Liver (tissue), 9 donors: ENCODE measurements around the gene ARL4D. TPM values are rescaled to one million over a fixed set of nuclear protein-coding genes. Genes with fewer than 3 reads are reported as not detected.

Experiments
- DNase-seq: peaks from one replicate; pipeline ENCODE4 v3.0.0-alpha.2; 2017; ENCODE audit warnings: low spot score
- H3K27ac ChIP-seq, 2 donors: one replicate each; pipeline ENCODE4 v1.7.0; 2013; ENCODE audit warnings: inconsistent platforms in 2 of 2, low read length in 2 of 2, control low read depth in 1 of 2, low read depth in 1 of 2, mild to moderate bottlenecking in 1 of 2
- H3K27me3 ChIP-seq, 4 donors: one replicate each; pipeline versions ENCODE4 v1.6.1 to v1.7.0; 2013; ENCODE audit warnings: low read length in 3 of 4, inconsistent platforms in 1 of 4, mild to moderate bottlenecking in 1 of 4, moderate library complexity in 1 of 4; ENCODE audit not compliant: control insufficient read depth in 4 of 4, insufficient read depth in 4 of 4
- H3K36me3 ChIP-seq, 4 donors: one replicate each; pipeline versions ENCODE4 v1.6.1 to v1.7.0; 2013; ENCODE audit warnings: low read length in 3 of 4, mild to moderate bottlenecking in 3 of 4, low read depth in 1 of 4, moderate library complexity in 1 of 4; ENCODE audit not compliant: control insufficient read depth in 4 of 4, insufficient read depth in 3 of 4
- H3K4me1 ChIP-seq, 4 donors: one replicate each; pipeline versions ENCODE4 v1.6.1 to v1.7.0; 2013; ENCODE audit warnings: low read length in 3 of 4, mild to moderate bottlenecking in 3 of 4, moderate library complexity in 1 of 4; ENCODE audit not compliant: control insufficient read depth in 4 of 4, insufficient read depth in 4 of 4
- H3K4me3 ChIP-seq, 3 donors: one replicate each; pipeline versions ENCODE4 v1.6.1 to v1.7.0; 2013; ENCODE audit warnings: low read length in 3 of 3, control low read depth in 1 of 3, low read depth in 1 of 3, mild to moderate bottlenecking in 1 of 3
- H3K9ac ChIP-seq, 2 donors: one replicate each; pipeline ENCODE4 v1.7.0; 2013; ENCODE audit warnings: low read length in 2 of 2, mild to moderate bottlenecking in 2 of 2, moderate library complexity in 2 of 2, control low read depth in 1 of 2, low read depth in 1 of 2
- H3K9me3 ChIP-seq, 4 donors: one replicate each; pipeline versions ENCODE4 v1.6.1 to v1.7.0; 2013; ENCODE audit warnings: low read length in 3 of 4; ENCODE audit not compliant: control insufficient read depth in 4 of 4
- ATF3 ChIP-seq: IDR thresholded peaks from 2 replicates; pipeline ENCODE4 v1.6.1; 2016; ENCODE audit warnings: antibody characterized with exemption
- CTCF ChIP-seq: fragments of 150-350 bp; IDR thresholded peaks from 2 replicates; pipeline ENCODE4 v1.5.1; 2017; ENCODE audit warnings: improper control_type of control experiment, low read depth, low read length; ENCODE audit not compliant: missing input control
- EGR1 ChIP-seq, 2 donors: IDR thresholded peaks; 2 replicates each; pipeline ENCODE4 v1.6.1; 2016 to 2018; ENCODE audit warnings: antibody characterized with exemption in 2 of 2, low read depth in 2 of 2
- FOXA1 ChIP-seq: IDR thresholded peaks from 2 replicates; pipeline ENCODE4 v1.6.1; 2016; ENCODE audit warnings: antibody characterized with exemption
- FOXA2 ChIP-seq: IDR thresholded peaks from 2 replicates; pipeline ENCODE4 v1.6.1; 2016; ENCODE audit warnings: antibody characterized with exemption
- GABPA ChIP-seq, 2 donors: IDR thresholded peaks in 1 of 2; conservative IDR thresholded peaks in 1 of 2; 2 replicates each; pipeline ENCODE4 v1.6.1; 2016; ENCODE audit warnings: antibody characterized with exemption in 2 of 2, mild to moderate bottlenecking in 1 of 2, moderate library complexity in 1 of 2
- HNF4A ChIP-seq, 2 donors: conservative IDR thresholded peaks; 2 replicates each; pipeline ENCODE4 v1.6.1; 2016; ENCODE audit warnings: antibody characterized with exemption in 2 of 2, mild to moderate bottlenecking in 2 of 2
- HNF4G ChIP-seq: IDR thresholded peaks from 2 replicates; pipeline ENCODE4 v1.6.1; 2016; ENCODE audit warnings: antibody characterized with exemption
- JUND ChIP-seq, 2 donors: IDR thresholded peaks; 2 replicates each; pipeline ENCODE4 v1.6.1; 2016; ENCODE audit warnings: antibody characterized with exemption in 2 of 2
- MAX ChIP-seq: IDR thresholded peaks from 2 replicates; pipeline ENCODE4 v1.6.1; 2016; ENCODE audit warnings: antibody characterized with exemption
- NR2F2 ChIP-seq: IDR thresholded peaks from 2 replicates; pipeline ENCODE4 v1.6.1; 2016; ENCODE audit warnings: antibody characterized with exemption
- RAD21 ChIP-seq, 2 donors: IDR thresholded peaks; 2 replicates each; pipeline ENCODE4 v1.6.1; 2016; ENCODE audit warnings: antibody characterized with exemption in 2 of 2, mild to moderate bottlenecking in 2 of 2
- REST ChIP-seq: IDR thresholded peaks from 2 replicates; pipeline ENCODE4 v1.6.1; 2016; ENCODE audit warnings: antibody characterized with exemption, mild to moderate bottlenecking
- RXRA ChIP-seq, 2 donors: IDR thresholded peaks; 2 replicates each; pipeline ENCODE4 v1.6.1; 2017 to 2018; ENCODE audit warnings: antibody characterized with exemption in 2 of 2, mild to moderate bottlenecking in 1 of 2
- SP1 ChIP-seq: IDR thresholded peaks from 2 replicates; pipeline ENCODE4 v1.6.1; 2018; ENCODE audit warnings: antibody characterized with exemption, mild to moderate bottlenecking
- TAF1 ChIP-seq: conservative IDR thresholded peaks from 2 replicates; pipeline ENCODE4 v1.6.1; 2016; ENCODE audit warnings: antibody characterized with exemption, mild to moderate bottlenecking
- YY1 ChIP-seq: IDR thresholded peaks from 2 replicates; pipeline ENCODE4 v1.6.1; 2016; ENCODE audit warnings: antibody characterized with exemption, mild to moderate bottlenecking
- ZBTB33 ChIP-seq: IDR thresholded peaks from 2 replicates; pipeline ENCODE4 v1.6.1; 2016; ENCODE audit warnings: antibody characterized with exemption
- WGBS: extraction: QIAGEN DNeasy Blood & Tissue Kit; methylation state at CpG from one replicate; pipeline ENCODE4 v1.1.7; 2013; 5-methylcytosine and 5-hydroxymethylcytosine counted together
- polyA plus RNA-seq, 2 donors: library from polyadenylated mRNA; stranded (reverse) in 1 of 2; unstranded in 1 of 2; fragments of 200-250 nt in 1 of 2; fragments of >200 nt in 1 of 2; fragmentation: Nextera tagmentation in 1 of 2; extraction: Ambion mirVana in 1 of 2; gene quantifications; one replicate each; pipeline versions ENCODE4 v1.2.1 to v1.2.3, GENCODE V29; 2013 to 2015
- total RNA-seq, 2 donors: library from RNA; depleted of rRNA; stranded (reverse); fragments of >200 nt; gene quantifications; one replicate each; pipeline ENCODE4 v1.2.3, GENCODE V29; 2014
- donor health status: healthy.
- donor health status: healthy.
- donor health status: healthy.
- donor health status: healthy.
- donor health status: healthy.

The ARL4D gene
- total and polyA plus RNA-seq, 4 donors, result 13.6 to 39.2 (median 17.6) TPM

- no peak for TF ChIP-seq FOXA2
- no peak for TF ChIP-seq HNF4G
- no peak for TF ChIP-seq MAX
- no peak for TF ChIP-seq CTCF
- no peak overlapping the region for H3K27ac ChIP-seq
- WGBS, result 93% methylated on average over 4 of the region's 4 CpGs
- H3K4me3 ChIP-seq, result no peak overlapping the region
- H3K36me3 ChIP-seq, result no peaks in the 10 kb centered on the region
- H3K27me3 ChIP-seq, result no peaks in the 10 kb centered on the region
- no peak overlapping the region for H3K9ac ChIP-seq
- H3K4me1 ChIP-seq, result no peaks in the 10 kb centered on the region
- no peaks in the 10 kb centered on the region for H3K9me3 ChIP-seq
- no peak for DNase-seq
Measured at GRCh38 chr17:43356999-43357398, 41.8 kb upstream of the ARL4D start.

- Histone ChIP-seq H3K27ac (peak overlapping the region in 1 of 2 donors; percentile 94), H3K4me1 (no peaks in the 10 kb centered on the region), H3K9ac (peak overlapping the region in 1 of 2 donors; percentile 99), H3K27me3 (no peaks in the 10 kb centered on the region), H3K4me3 (no peak overlapping the region), H3K36me3 (no peaks in the 10 kb centered on the region), H3K9me3 (no peaks in the 10 kb centered on the region)
- no peak for TF ChIP-seq JUND (IDR thresholded peaks at IDR 0.05)
- TF ChIP-seq REST, result no peak
- TF ChIP-seq RAD21 (IDR thresholded peaks at IDR 0.05), result no peak
- no peak for TF ChIP-seq CTCF
- no peak for TF ChIP-seq MAX
- TF ChIP-seq ATF3, result no peak
- no peak for TF ChIP-seq GABPA (IDR thresholded peaks at IDR 0.05 in 1 of 2, conservative IDR thresholded peaks at IDR 0.05 in 1 of 2)
- no peak for TF ChIP-seq FOXA1
- no peak for TF ChIP-seq RXRA (IDR thresholded peaks at IDR 0.05)
- no peak for TF ChIP-seq HNF4G
- TF ChIP-seq HNF4A (conservative IDR thresholded peaks at IDR 0.05), result no peak
- no peak for TF ChIP-seq TAF1
- TF ChIP-seq ZBTB33, result no peak
- TF ChIP-seq YY1, result no peak
- no peak for TF ChIP-seq NR2F2
- no peak for TF ChIP-seq SP1
- TF ChIP-seq EGR1 (IDR thresholded peaks at IDR 0.05; ENCODE audit: low read depth in 2 of 2), result no peak
- no peak for TF ChIP-seq FOXA2
- 72% methylated on average over 17 of the region's 17 CpGs for WGBS
- no peak for DNase-seq
Measured at GRCh38 chr17:43359469-43360110, 39.2 kb upstream of the ARL4D start.
